Measurements from ENCODE around the gene ODAD2.

Gene ODAD2

GRCh38 chr10:27838361-27838760 is 160.5 kb downstream of the ODAD2 start (continued):
- TF ChIP-seq, protein P1, sequence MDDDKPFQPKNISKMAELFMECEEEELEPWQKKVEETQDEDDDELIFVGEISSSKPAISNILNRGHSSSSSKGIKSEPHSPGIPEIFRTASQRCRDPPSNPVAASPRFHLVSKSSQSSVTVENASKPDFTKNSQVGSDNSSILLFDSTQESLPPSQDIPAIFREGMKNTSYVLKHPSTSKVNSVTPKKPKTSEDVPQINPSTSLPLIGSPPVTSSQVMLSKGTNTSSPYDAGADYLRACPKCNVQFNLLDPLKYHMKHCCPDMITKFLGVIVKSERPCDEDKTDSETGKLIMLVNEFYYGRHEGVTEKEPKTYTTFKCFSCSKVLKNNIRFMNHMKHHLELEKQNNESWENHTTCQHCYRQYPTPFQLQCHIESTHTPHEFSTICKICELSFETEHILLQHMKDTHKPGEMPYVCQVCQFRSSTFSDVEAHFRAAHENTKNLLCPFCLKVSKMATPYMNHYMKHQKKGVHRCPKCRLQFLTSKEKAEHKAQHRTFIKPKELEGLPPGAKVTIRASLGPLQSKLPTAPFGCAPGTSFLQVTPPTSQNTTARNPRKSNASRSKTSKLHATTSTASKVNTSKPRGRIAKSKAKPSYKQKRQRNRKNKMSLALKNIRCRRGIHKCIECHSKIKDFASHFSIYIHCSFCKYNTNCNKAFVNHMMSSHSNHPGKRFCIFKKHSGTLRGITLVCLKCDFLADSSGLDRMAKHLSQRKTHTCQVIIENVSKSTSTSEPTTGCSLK (tag by site-specific recombination; IDR thresholded peaks at IDR 0.05), result no peak
- no peak for TF ChIP-seq TCF7L2 (IDR thresholded peaks at IDR 0.05; ENCODE audit: borderline replicate concordance, low read depth, low read length)

DNA sequence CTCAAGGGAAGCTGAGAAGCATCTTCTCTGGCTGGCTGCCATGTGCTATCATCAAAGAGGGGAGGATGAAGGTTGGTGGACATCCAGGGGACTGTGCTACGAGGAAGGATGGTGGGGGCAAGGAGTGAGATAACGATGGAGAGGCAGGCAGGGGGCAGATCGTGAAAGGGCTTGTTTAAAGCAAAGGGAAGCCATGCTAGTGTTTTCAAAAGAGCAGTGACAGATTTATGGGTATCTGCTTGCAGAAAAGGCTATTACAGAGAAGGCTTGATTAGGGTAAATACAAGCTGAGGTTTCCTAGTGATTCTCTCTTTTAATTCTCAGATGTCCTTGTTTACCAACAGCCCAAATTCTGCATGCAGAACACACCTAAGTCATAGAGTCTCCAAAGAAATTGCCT is 164.4 kb downstream of the ODAD2 start:
- Histone ChIP-seq H3K27ac (ENCODE audit: extremely low read depth, low read depth, low read length) (no peak overlapping the region), H3K4me3 (ENCODE audit: low read depth, low read length) (no peak overlapping the region), H3K9me3 (ENCODE audit: control insufficient read depth, insufficient read depth, low read depth, low read length) (no peaks in the 10 kb centered on the region), H3K36me3 (ENCODE audit: control insufficient read depth in 2 of 2, insufficient read depth in 1 of 2, low read length in 2 of 2) (no peaks in the 10 kb centered on the region), H3K4me1 (ENCODE audit: control insufficient read depth, insufficient read depth, low read length) (no peaks in the 10 kb centered on the region)
- CTCF ChIA-PET, result no interaction called here
- TF ChIP-seq GLIS1 (tag by site-specific recombination; IDR thresholded peaks at IDR 0.05) (peak; percentile 23; the same call in 1 of the 2 replicates), ZIC2 (tag by site-specific recombination; IDR thresholded peaks at IDR 0.05) (peak; percentile 34), ZNF529 (tag by site-specific recombination; IDR thresholded peaks at IDR 0.05; ENCODE audit: insufficient replicate concordance) (no peak), FEZF1 (tag by site-specific recombination; IDR thresholded peaks at IDR 0.05) (peak; percentile 65)
- POLR2A ChIA-PET, result no interaction called here

DNA sequence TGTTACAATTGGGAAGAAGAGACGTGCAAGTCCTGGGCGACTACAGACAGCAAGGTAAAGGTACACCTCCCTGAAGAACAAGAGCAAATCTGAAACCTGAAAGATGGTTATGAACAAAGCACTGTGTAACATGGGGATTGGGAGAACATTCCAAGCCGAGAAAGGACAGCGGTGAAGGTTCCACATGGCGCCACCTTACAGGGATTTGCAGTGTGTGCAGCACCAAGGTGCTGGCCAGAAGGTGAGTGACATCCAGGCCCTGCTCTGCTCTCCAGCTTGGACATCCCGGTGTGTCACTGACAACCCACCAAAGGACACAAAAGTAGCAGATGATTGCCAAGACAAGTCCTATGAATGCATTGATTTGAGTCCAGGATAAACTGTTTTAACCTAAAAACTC is 165.1 kb downstream of the ODAD2 start:
- Histone ChIP-seq H3K4me3 (ENCODE audit: low read depth, low read length) (no peak overlapping the region), H3K36me3 (ENCODE audit: control insufficient read depth in 2 of 2, insufficient read depth in 1 of 2, low read length in 2 of 2) (no peaks in the 10 kb centered on the region), H3K4me1 (ENCODE audit: control insufficient read depth, insufficient read depth, low read length) (no peaks in the 10 kb centered on the region), H3K27ac (ENCODE audit: extremely low read depth, low read depth, low read length) (no peak overlapping the region), H3K9me3 (ENCODE audit: control insufficient read depth, insufficient read depth, low read depth, low read length) (no peaks in the 10 kb centered on the region)
- no peak for TF ChIP-seq ZNF366 (tag by site-specific recombination; conservative IDR thresholded peaks at IDR 0.05)
- no peak for TF ChIP-seq TCF7L2 (IDR thresholded peaks at IDR 0.05; ENCODE audit: borderline replicate concordance, low read depth, low read length)
- TF ChIP-seq ZNF354C (tag by site-specific recombination; IDR thresholded peaks at IDR 0.05; ENCODE audit: borderline replicate concordance, low read depth), result no peak
- no peak for TF ChIP-seq ZNF580 (tag by site-specific recombination; IDR thresholded peaks at IDR 0.05)
- no peak for TF ChIP-seq REPIN1 (tag by site-specific recombination; IDR thresholded peaks at IDR 0.05; ENCODE audit: low read depth)
- TF ChIP-seq PRDM6 (tag by site-specific recombination; IDR thresholded peaks at IDR 0.05), result no peak
- TF ChIP-seq GLI2 (tag by site-specific recombination; IDR thresholded peaks at IDR 0.05; ENCODE audit: borderline replicate concordance, low read depth), result no peak
- no peak for TF ChIP-seq ZBTB17 (tag by site-specific recombination; IDR thresholded peaks at IDR 0.05)
- no peak for TF ChIP-seq OSR2 (tag by site-specific recombination; IDR thresholded peaks at IDR 0.05)
- CTCF ChIA-PET, result no interaction called here
- POLR2A ChIA-PET, result no interaction called here

DNA sequence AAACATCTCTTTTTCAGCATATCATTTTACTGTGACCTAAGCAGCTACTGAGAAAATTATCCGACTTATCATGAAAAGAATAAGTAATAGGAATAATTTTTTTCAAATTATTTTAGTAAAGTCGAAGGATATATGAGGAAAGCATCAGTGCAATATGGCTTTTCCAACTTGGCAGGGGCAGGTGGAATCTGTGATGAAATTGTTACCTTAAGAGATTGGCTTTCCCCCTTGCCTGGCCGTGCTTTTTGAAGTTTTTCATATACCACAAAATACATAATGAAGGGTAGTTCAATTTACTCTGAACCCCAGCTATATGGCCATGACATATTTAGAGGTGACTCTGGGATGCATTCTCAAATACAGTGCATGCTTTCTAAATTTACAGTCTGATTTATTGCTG is 166.1 kb downstream of the ODAD2 start:
- Histone ChIP-seq H3K4me3 (ENCODE audit: low read depth, low read length) (no peak overlapping the region), H3K9me3 (ENCODE audit: control insufficient read depth, insufficient read depth, low read depth, low read length) (no peaks in the 10 kb centered on the region), H3K4me1 (ENCODE audit: control insufficient read depth, insufficient read depth, low read length) (no peaks in the 10 kb centered on the region), H3K27ac (ENCODE audit: extremely low read depth, low read depth, low read length) (no peak overlapping the region), H3K36me3 (ENCODE audit: control insufficient read depth in 2 of 2, insufficient read depth in 1 of 2, low read length in 2 of 2) (no peaks in the 10 kb centered on the region)
- POLR2A ChIA-PET, result no interaction called here
- CTCF ChIA-PET, result no interaction called here
- no peak for TF ChIP-seq ZNF23 (tag by site-specific recombination; IDR thresholded peaks at IDR 0.05; ENCODE audit: borderline replicate concordance)
- TF ChIP-seq ZNF184 (tag by site-specific recombination; IDR thresholded peaks at IDR 0.05), result no peak
- TF ChIP-seq ZNF626 (tag by site-specific recombination; IDR thresholded peaks at IDR 0.05), result no peak
- TF ChIP-seq, protein P2, sequence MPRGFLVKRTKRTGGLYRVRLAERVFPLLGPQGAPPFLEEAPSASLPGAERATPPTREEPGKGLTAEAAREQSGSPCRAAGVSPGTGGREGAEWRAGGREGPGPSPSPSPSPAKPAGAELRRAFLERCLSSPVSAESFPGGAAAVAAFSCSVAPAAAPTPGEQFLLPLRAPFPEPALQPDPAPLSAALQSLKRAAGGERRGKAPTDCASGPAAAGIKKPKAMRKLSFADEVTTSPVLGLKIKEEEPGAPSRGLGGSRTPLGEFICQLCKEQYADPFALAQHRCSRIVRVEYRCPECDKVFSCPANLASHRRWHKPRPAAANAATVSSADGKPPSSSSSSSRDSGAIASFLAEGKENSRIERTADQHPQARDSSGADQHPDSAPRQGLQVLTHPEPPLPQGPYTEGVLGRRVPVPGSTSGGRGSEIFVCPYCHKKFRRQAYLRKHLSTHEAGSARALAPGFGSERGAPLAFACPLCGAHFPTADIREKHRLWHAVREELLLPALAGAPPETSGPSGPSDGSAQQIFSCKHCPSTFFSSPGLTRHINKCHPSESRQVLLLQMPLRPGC (tag by site-specific recombination; IDR thresholded peaks at IDR 0.05), result no peak
- no peak for TF ChIP-seq ZBTB21 (tag by site-specific recombination; IDR thresholded peaks at IDR 0.05)
- no peak for TF ChIP-seq ZNF48 (tag by site-specific recombination; IDR thresholded peaks at IDR 0.05)
- TF ChIP-seq GLI4 (tag by site-specific recombination; IDR thresholded peaks at IDR 0.05), result no peak
- TF ChIP-seq, protein P3, sequence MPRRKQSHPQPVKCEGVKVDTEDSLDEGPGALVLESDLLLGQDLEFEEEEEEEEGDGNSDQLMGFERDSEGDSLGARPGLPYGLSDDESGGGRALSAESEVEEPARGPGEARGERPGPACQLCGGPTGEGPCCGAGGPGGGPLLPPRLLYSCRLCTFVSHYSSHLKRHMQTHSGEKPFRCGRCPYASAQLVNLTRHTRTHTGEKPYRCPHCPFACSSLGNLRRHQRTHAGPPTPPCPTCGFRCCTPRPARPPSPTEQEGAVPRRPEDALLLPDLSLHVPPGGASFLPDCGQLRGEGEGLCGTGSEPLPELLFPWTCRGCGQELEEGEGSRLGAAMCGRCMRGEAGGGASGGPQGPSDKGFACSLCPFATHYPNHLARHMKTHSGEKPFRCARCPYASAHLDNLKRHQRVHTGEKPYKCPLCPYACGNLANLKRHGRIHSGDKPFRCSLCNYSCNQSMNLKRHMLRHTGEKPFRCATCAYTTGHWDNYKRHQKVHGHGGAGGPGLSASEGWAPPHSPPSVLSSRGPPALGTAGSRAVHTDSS (tag by site-specific recombination; IDR thresholded peaks at IDR 0.05), result no peak
- TF ChIP-seq ZFHX2 (tag by site-specific recombination; conservative IDR thresholded peaks at IDR 0.05), result no peak
- no peak for TF ChIP-seq ZNF416 (tag by site-specific recombination; IDR thresholded peaks at IDR 0.05)
- no peak for TF ChIP-seq ZBTB8A (tag by site-specific recombination; IDR thresholded peaks at IDR 0.05)
- TF ChIP-seq REPIN1 (tag by site-specific recombination; IDR thresholded peaks at IDR 0.05; ENCODE audit: low read depth), result no peak

All from HEK293 (cell line).